Fibroblast of villous mesenchyme (primary cell): ENCODE measurements around the gene DEGS2. TPM values are rescaled to one million over a fixed set of nuclear protein-coding genes. Genes with fewer than 3 reads are reported as not detected.

Experiments
- DNase-seq: peaks from one replicate; pipeline ENCODE4 v3.0.0-alpha.2; 2010; ENCODE audit warnings: low read depth
- H3K4me3 ChIP-seq: 2 replicates; pipeline ENCODE4 v1.5.1; 2011; ENCODE audit warnings: low read depth, mild to moderate bottlenecking, low read length
- CTCF ChIP-seq: IDR thresholded peaks from 2 replicates; pipeline ENCODE4 v1.5.1; 2012; ENCODE audit warnings: low read depth, mild to moderate bottlenecking, low read length; ENCODE audit not compliant: insufficient read depth
- total RNA-seq: library from RNA; depleted of rRNA; stranded (reverse); fragments of >200 nt; gene quantifications from 2 replicates; pipeline ENCODE4 v1.2.3, GENCODE V29; 2012

The DEGS2 gene
- total RNA-seq, 1 donor, result not detected

GRCh38 chr14:100106250-100107112 is 53.0 kb downstream of the DEGS2 start:
- DNase-seq, result no peak
- TF ChIP-seq CTCF, result no peak
- H3K4me3 ChIP-seq, result no peak overlapping the region

DNA sequence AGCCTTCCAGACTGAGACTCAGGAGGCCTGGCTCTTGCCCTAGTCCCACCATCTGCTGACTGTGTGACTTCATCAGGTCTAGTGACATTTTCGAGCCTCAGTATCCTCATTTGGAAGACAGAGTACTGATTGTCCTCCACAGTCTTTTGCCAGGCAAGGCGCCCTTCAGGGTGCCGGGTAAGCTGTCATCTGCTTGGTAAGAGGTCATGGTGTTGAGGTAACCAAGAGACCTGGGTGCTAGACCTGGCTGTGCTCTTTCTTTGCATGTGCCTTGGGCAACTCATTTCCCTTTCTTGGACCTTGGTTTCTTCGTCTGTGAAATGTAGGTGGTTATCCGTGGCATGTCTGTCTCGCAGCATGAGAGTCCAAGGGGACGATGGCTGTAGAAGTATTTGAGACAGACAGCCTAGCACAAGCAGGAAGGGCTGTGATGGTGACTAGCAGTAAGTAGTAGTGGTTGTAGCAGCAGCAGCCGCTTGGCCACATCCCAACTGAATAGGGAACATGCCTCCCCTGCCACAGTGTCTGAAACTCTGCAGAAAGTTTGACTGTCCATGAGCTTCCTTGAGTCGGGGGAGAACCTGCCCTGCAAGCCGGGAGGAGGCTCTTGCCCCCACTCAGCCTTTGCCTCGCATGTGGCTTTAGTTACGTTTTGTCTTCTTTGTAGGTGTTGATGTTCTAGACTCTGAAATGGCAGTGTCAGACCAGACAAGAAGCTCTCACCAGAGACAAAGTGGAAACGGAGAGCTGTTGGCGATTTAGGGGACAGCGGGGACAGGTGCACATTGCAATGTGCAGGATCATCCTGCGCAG is 53.9 kb downstream of the DEGS2 start:
- TF ChIP-seq CTCF, result no peak
- DNase-seq, result no peak
- no peak overlapping the region for H3K4me3 ChIP-seq

DNA sequence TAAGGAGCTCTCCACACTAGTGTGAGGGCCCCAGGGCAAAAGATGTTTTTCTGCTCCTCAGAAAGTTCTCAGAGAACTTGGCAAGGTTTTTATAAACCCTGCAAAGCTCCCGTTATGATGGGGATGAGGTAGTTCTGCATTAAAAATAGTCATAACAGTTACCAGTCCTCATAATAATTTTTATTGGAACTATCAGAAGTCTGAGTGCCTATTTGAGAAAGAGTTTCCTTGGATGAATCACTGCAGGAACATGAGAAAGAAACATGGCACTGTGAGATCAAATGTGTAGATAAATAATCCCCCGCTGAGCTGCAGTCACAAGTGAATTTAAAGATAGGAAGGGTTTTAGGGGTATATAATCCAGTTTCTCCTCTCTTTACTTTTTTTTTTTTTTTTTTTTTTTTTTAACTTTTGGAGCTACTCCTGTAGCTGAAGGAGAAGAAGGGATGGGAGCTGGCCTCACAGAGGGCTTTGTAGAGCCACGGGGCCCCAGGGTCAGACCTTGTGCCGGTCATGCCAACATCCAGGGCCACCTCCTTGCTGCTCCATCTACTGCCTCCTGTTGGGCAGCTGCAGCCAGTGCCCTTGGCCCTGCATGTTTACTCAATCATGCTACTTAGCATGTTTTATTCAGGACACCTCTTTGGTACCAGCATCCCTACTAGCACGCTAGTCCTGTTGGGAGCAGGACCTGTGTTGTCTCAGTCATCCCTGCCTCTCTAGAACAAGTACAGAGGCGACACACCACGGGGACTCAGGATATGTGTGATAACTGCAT is 54.7 kb downstream of the DEGS2 start:
- H3K4me3 ChIP-seq, result no peak overlapping the region
- TF ChIP-seq CTCF, result no peak
- peak; percentile 80 for DNase-seq

DNA sequence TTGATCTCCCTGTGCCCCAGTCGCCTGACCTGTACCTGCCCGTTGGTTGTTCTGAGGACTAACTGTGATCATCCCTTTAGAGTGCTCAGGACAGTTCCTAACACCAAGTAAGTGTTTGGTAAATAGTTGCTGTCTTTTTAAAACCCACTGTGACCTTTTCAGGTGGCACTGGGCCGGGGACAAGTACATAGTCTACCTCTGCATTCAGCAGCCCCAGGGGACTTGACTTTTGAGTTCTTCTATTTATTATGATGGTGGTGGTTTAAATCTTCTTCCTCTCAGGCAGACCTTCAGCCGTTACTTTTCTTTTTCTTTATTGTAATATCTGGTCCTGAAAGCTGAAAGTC is 55.5 kb downstream of the DEGS2 start:
- TF ChIP-seq CTCF, result no peak
- no peak for DNase-seq
- H3K4me3 ChIP-seq, result no peak overlapping the region

GRCh38 chr14:100103250-100104005 is 56.0 kb downstream of the DEGS2 start:
- H3K4me3 ChIP-seq, result no peak overlapping the region
- DNase-seq, result peak; percentile 69
- no peak for TF ChIP-seq CTCF
